Stimulated activated naive B cell treated with anti-CD40 and anti-IgM and Interleukin-4, amounts not matched to agents 10 μg/mL and 1 μg/mL and 100 μg/mL, for 72 hours (primary cell): ENCODE data around the gene NLRC5.

ENCODE experiments used
- ATAC-seq, 2 donors: fragments of 150-1000 bp; cut with Tn5 transposase; replicated peaks; 2 replicates each; pipeline ENCODE4 v1.10.0; 2021; ENCODE audit warnings: moderate library complexity in 1 of 2
- DNase-seq: peaks from one replicate; pipeline ENCODE4 v3.0.0; 2021
- H3K27ac Mint-ChIP-seq: one replicate; pipeline ENCODE4 v1.8.0; 2022; ENCODE audit warnings: mild to moderate bottlenecking, mixed read lengths
- H3K27me3 Mint-ChIP-seq, 2 donors: one replicate each; pipeline ENCODE4 v1.8.0; 2022; ENCODE audit warnings: mixed read lengths in 2 of 2
- H3K36me3 Mint-ChIP-seq, 2 donors: one replicate each; pipeline ENCODE4 v1.8.0; 2022; ENCODE audit warnings: mixed read lengths in 2 of 2, mild to moderate bottlenecking in 1 of 2
- H3K4me1 Mint-ChIP-seq, 2 donors: one replicate each; pipeline ENCODE4 v1.8.0; 2022; ENCODE audit warnings: mixed read lengths in 2 of 2, mild to moderate bottlenecking in 1 of 2
- H3K4me3 Mint-ChIP-seq, 2 donors: one replicate each; pipeline ENCODE4 v1.8.0; 2022; ENCODE audit warnings: mild to moderate bottlenecking in 2 of 2, mixed read lengths in 2 of 2, moderate library complexity in 1 of 2
- H3K9me3 Mint-ChIP-seq, 2 donors: one replicate each; pipeline ENCODE4 v1.8.0; 2022; ENCODE audit warnings: mixed read lengths in 2 of 2, mild to moderate bottlenecking in 1 of 2

NLRC5 gene

GRCh38 chr16:56950051-56950450, 39.3 kb upstream of the NLRC5 start:
- Mint-ChIP-seq H3K9me3 (no peaks in the 10 kb centered on the region), H3K36me3 (peaks cover 7 to 18% of the 10 kb centered on the region in 2 donors), H3K4me1 (peaks cover 41 to 67% of the 10 kb centered on the region in 2 donors)

DNA sequence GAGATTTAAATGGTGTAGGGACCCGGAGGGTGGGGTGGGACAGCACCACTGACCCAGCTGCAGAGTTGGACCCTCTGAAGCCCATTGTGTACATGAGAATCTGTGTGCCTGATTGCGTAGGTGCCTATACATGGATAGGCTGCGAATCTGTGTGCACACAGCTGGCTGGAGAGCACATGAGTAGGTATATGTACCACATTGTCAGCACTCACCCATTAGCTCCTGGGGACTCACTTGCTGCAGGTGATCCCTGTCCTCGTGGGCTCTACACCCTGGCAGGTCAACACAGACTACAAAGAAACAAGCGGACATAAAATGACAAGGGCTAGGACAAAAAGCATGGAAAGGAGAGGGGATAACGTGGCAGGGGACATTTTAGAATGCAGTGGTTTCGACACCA, 38.9 kb upstream of the NLRC5 start:
- H3K9me3 Mint-ChIP-seq, result no peaks in the 10 kb centered on the region
- H3K4me1 Mint-ChIP-seq, result peaks cover 39 to 63% of the 10 kb centered on the region in 2 donors

More at GRCh38 chr16:56950051-56950450, 39.3 kb upstream of the NLRC5 start:
- ATAC-seq, result no peak
- no peaks in the 10 kb centered on the region for H3K27me3 Mint-ChIP-seq
- DNase-seq, result no peak
- H3K27ac Mint-ChIP-seq, result peak overlapping the region; percentile 89
- H3K4me3 Mint-ChIP-seq, result no peak overlapping the region

GRCh38 chr16:56950881-56951771, 38.2 kb upstream of the NLRC5 start:
- H3K27ac Mint-ChIP-seq, result peak overlapping the region; percentile 89
- peak; percentile 88 to 90 for ATAC-seq
- H3K27me3 Mint-ChIP-seq, result no peaks in the 10 kb centered on the region
- H3K4me1 Mint-ChIP-seq, result peaks cover 39 to 63% of the 10 kb centered on the region in 2 donors
- no peaks in the 10 kb centered on the region for H3K9me3 Mint-ChIP-seq
- DNase-seq, result peak; percentile 88
- H3K4me3 Mint-ChIP-seq, result peak overlapping the region; percentile 52 to 63
- peaks cover 7 to 16% of the 10 kb centered on the region in 2 donors for H3K36me3 Mint-ChIP-seq

More for the DNA sequence above, 38.9 kb upstream of the NLRC5 start:
- no peaks in the 10 kb centered on the region for H3K27me3 Mint-ChIP-seq
- peaks cover 7 to 16% of the 10 kb centered on the region in 2 donors for H3K36me3 Mint-ChIP-seq
- H3K4me3 Mint-ChIP-seq, result peak overlapping the region; percentile 52 to 63
- ATAC-seq, result no peak
- DNase-seq, result no peak
- peak overlapping the region; percentile 89 for H3K27ac Mint-ChIP-seq

DNA sequence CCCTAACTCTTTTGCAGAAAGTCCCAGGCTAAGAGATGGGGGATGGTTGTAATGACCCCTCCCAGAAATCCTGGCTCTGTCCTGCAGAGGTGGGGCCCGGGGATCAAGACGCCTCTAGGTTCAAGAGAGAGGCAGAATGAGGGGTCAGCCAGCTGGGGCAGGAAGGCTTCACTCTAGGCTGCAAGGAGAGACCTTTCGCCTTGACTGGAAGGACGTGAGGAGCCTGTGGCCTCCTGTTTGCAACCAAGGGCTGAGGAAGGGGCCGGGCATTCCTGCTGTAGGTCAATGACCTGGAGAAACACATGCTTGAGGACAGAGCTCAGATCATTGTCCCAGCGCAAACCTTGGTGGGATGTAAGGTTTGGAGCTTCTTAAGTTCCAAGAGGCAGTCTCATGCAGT, 36.4 kb upstream of the NLRC5 start:
- no peaks in the 10 kb centered on the region for H3K27me3 Mint-ChIP-seq

DNA sequence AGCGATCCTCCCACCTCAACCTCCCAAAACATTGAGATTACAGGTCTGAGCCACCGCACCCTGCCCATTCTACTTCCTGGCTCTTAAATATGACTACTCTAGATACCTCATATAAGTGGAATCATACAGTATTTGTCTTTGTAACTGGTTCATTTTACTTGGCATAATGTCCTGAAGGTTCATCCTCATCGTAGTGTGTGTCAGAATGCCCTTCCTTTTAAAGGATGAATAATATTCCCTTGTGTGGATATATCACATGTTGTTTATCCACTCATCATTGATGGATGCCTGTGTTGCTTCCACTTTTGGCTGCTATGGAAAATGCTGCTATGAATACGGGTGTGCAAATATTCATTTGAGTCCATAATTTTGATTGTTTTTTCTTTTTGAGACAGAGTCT, 33.3 kb upstream of the NLRC5 start:
- Mint-ChIP-seq H3K4me3 (no peak overlapping the region), H3K27me3 (no peaks in the 10 kb centered on the region), H3K27ac (no peak overlapping the region), H3K9me3 (no peaks in the 10 kb centered on the region), H3K36me3 (peaks cover 0 to 1% of the 10 kb centered on the region in 2 donors), H3K4me1 (peaks cover 18 to 20% of the 10 kb centered on the region in 2 donors)
- DNase-seq (no peak), ATAC-seq (no peak)

More for the DNA sequence above, 36.4 kb upstream of the NLRC5 start:
- H3K36me3 Mint-ChIP-seq, result peaks cover 2 to 5% of the 10 kb centered on the region in 2 donors
- H3K9me3 Mint-ChIP-seq, result no peaks in the 10 kb centered on the region
- no peak overlapping the region for H3K27ac Mint-ChIP-seq
- ATAC-seq (no peak), DNase-seq (no peak)
- H3K4me3 Mint-ChIP-seq, result no peak overlapping the region
- peaks cover 37 to 48% of the 10 kb centered on the region in 2 donors for H3K4me1 Mint-ChIP-seq

GRCh38 chr16:56956756-56957155, 32.6 kb upstream of the NLRC5 start:
- H3K9me3 Mint-ChIP-seq, result no peaks in the 10 kb centered on the region
- ATAC-seq, result peak; percentile 50 to 61
- H3K27me3 Mint-ChIP-seq, result no peaks in the 10 kb centered on the region
- H3K36me3 Mint-ChIP-seq, result peaks cover 0 to 1% of the 10 kb centered on the region in 2 donors
- no peak overlapping the region for H3K27ac Mint-ChIP-seq
- peaks cover 12 to 14% of the 10 kb centered on the region in 2 donors for H3K4me1 Mint-ChIP-seq
- no peak overlapping the region for H3K4me3 Mint-ChIP-seq
- no peak for DNase-seq

GRCh38 chr16:56960681-56961281, 28.6 kb upstream of the NLRC5 start:
- peaks cover 0 to under 1% of the 10 kb centered on the region in 2 donors for H3K36me3 Mint-ChIP-seq
- no peaks in the 10 kb centered on the region for H3K9me3 Mint-ChIP-seq
- peaks cover 18 to 21% of the 10 kb centered on the region in 2 donors for H3K4me1 Mint-ChIP-seq
- no peak for ATAC-seq
- no peak overlapping the region for H3K4me3 Mint-ChIP-seq
- H3K27me3 Mint-ChIP-seq, result no peaks in the 10 kb centered on the region
- DNase-seq, result no peak
- H3K27ac Mint-ChIP-seq, result peak overlapping the region; percentile 25

GRCh38 chr16:56961386-56961785, 28.0 kb upstream of the NLRC5 start:
- Mint-ChIP-seq H3K27me3 (no peaks in the 10 kb centered on the region), H3K9me3 (no peaks in the 10 kb centered on the region), H3K4me1 (peaks cover 24 to 26% of the 10 kb centered on the region in 2 donors), H3K27ac (peak overlapping the region; percentile 47), H3K36me3 (peaks cover 0 to 2% of the 10 kb centered on the region in 2 donors), H3K4me3 (no peak overlapping the region)
- ATAC-seq (no peak), DNase-seq (no peak)

DNA sequence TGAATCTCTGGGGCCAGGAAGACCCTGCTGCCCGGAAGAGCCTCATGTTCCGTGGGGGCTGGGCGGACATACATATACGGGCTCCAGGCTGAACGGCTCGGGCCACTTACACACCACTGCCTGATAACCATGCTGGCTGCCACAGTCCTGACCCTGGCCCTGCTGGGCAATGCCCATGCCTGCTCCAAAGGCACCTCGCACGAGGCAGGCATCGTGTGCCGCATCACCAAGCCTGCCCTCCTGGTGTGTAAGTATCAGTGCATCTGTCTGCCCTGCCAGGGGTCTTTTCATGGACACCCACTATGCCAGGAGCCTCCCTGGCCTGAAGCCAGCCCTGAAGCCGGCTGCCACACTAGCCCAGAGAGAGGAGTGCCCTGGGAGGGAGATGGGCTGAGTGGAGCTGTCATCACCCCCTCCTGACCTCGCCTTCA, 27.5 kb upstream of the NLRC5 start, which contains the start of gene CETP:
TSS of gene CETP (plus strand) at position 100 of the 431 bp plus-strand sequence. CDS start at position 130, 30 bp downstream.
- no peak within 1 kb of the TSS for H3K4me3 Mint-ChIP-seq
- peak within 1 kb of the TSS; percentile 47 for H3K27ac Mint-ChIP-seq

GRCh38 chr16:56964243-56965148, 24.9 kb upstream of the NLRC5 start:
- H3K4me1 Mint-ChIP-seq, result peaks cover 23 to 50% of the 10 kb centered on the region in 2 donors
- no peak overlapping the region for H3K4me3 Mint-ChIP-seq
- H3K27ac Mint-ChIP-seq, result peak overlapping the region; percentile 72
- ATAC-seq, result peak; percentile 87 to 88
- peak; percentile 85 for DNase-seq
- H3K36me3 Mint-ChIP-seq, result peaks cover 0 to 2% of the 10 kb centered on the region in 2 donors
- peaks cover 0 to 1% of the 10 kb centered on the region in 2 donors for H3K9me3 Mint-ChIP-seq
- no peaks in the 10 kb centered on the region for H3K27me3 Mint-ChIP-seq

More for the DNA sequence above, 27.5 kb upstream of the NLRC5 start, which contains the start of gene CETP:
- peaks cover 0 to 2% of the 10 kb centered on the region in 2 donors for H3K36me3 Mint-ChIP-seq
- H3K4me1 Mint-ChIP-seq, result peaks cover 23 to 27% of the 10 kb centered on the region in 2 donors
- ATAC-seq (no peak), DNase-seq (no peak)
- no peaks in the 10 kb centered on the region for H3K27me3 Mint-ChIP-seq
- H3K9me3 Mint-ChIP-seq, result no peaks in the 10 kb centered on the region

GRCh38 chr16:56965149-56966092, 23.9 kb upstream of the NLRC5 start:
- Mint-ChIP-seq H3K36me3 (peaks cover 0 to 2% of the 10 kb centered on the region in 2 donors), H3K27me3 (no peaks in the 10 kb centered on the region), H3K27ac (peak overlapping the region; percentile 72), H3K4me3 (peak overlapping the region in 1 of 2 donors; percentile 17), H3K4me1 (peaks cover 23 to 59% of the 10 kb centered on the region in 2 donors), H3K9me3 (peaks cover 0 to 1% of the 10 kb centered on the region in 2 donors)
- DNase-seq (no peak), ATAC-seq (peak; percentile 47 to 61)

DNA sequence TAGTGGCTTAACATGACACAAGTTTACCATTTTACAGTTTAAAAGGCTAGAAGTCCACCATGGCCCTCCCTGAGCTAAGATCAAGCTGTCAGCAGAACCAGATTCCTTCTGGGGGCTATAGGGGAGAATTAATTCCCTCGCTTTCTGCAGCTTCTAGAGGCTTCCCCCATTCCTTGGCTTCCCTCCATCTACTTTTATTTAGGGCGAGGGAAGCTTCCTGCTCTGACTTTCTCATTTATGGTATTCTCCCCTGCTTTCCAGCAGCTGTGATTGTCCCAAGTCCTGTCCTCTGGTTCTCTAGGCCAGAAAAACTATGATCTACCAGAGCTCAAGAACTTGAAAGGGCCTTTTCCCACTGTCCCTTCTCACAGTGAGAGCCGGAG, 23.3 kb upstream of the NLRC5 start:
- Mint-ChIP-seq H3K27me3 (no peaks in the 10 kb centered on the region), H3K4me3 (peak overlapping the region in 1 of 2 donors; percentile 17), H3K27ac (peak overlapping the region; percentile 72)

GRCh38 chr16:56967733-56968132, 21.6 kb upstream of the NLRC5 start:
- no peak overlapping the region for H3K27ac Mint-ChIP-seq
- ATAC-seq, result no peak
- no peaks in the 10 kb centered on the region for H3K27me3 Mint-ChIP-seq
- peaks cover 39 to 82% of the 10 kb centered on the region in 2 donors for H3K4me1 Mint-ChIP-seq
- peaks cover 3 to 4% of the 10 kb centered on the region in 2 donors for H3K36me3 Mint-ChIP-seq
- no peak for DNase-seq
- H3K9me3 Mint-ChIP-seq, result peaks cover 0 to 1% of the 10 kb centered on the region in 2 donors
- no peak overlapping the region for H3K4me3 Mint-ChIP-seq

More for the DNA sequence above, 23.3 kb upstream of the NLRC5 start:
- ATAC-seq, result no peak
- Mint-ChIP-seq H3K36me3 (peaks cover 2 to 3% of the 10 kb centered on the region in 2 donors), H3K4me1 (peaks cover 28 to 66% of the 10 kb centered on the region in 2 donors), H3K9me3 (peaks cover 0 to 1% of the 10 kb centered on the region in 2 donors)
- DNase-seq, result no peak
